ENCODE data around the gene GLP2R.

Gene GLP2R

GRCh38 chr17:9907883-9908648 lies 82.3 kb downstream of the GLP2R start:
- H3K4me1 ChIP-seq (ENCODE audit: control insufficient read depth, insufficient read depth, low read length, unreplicated experiment) = no peaks in the 10 kb centered on the region
- no peaks in the 10 kb centered on the region for H3K27me3 ChIP-seq (ENCODE audit: insufficient read depth, low read length)
- no peak overlapping the region for H2AFZ ChIP-seq (ENCODE audit: low read length, unreplicated experiment)
- no peak overlapping the region for H3K4me3 ChIP-seq (ENCODE audit: low read depth, low read length)
- no peak overlapping the region for H3K27ac ChIP-seq (ENCODE audit: low read depth, low read length)
- no peaks in the 10 kb centered on the region for H3K79me2 ChIP-seq (ENCODE audit: control insufficient read depth, insufficient read depth, low read length, unreplicated experiment)
- H3K36me3 ChIP-seq (ENCODE audit: insufficient read depth, low read length) = no peaks in the 10 kb centered on the region

- Histone ChIP-seq H3K4me1 (ENCODE audit: control insufficient read depth, insufficient read depth, low read length, unreplicated experiment) (no peaks in the 10 kb centered on the region), H3K27ac (ENCODE audit: low read depth, low read length) (no peak overlapping the region), H3K79me2 (ENCODE audit: control insufficient read depth, insufficient read depth, low read length, unreplicated experiment) (no peaks in the 10 kb centered on the region), H3K4me3 (ENCODE audit: low read depth, low read length) (no peak overlapping the region), H3K36me3 (ENCODE audit: insufficient read depth, low read length) (no peaks in the 10 kb centered on the region), H3K27me3 (ENCODE audit: insufficient read depth, low read length) (no peaks in the 10 kb centered on the region), H2AFZ (ENCODE audit: low read length, unreplicated experiment) (no peak overlapping the region)
Measured at GRCh38 chr17:9908649-9909042, 82.9 kb downstream of the GLP2R start.

GRCh38 chr17:9911089-9911488 lies 85.4 kb downstream of the GLP2R start:
- Histone ChIP-seq H3K79me2 (ENCODE audit: control insufficient read depth, insufficient read depth, low read length, unreplicated experiment) (no peaks in the 10 kb centered on the region), H3K27ac (ENCODE audit: low read depth, low read length) (no peak overlapping the region), H3K4me3 (ENCODE audit: low read depth, low read length) (no peak overlapping the region), H2AFZ (ENCODE audit: low read length, unreplicated experiment) (no peak overlapping the region), H3K36me3 (ENCODE audit: insufficient read depth, low read length) (no peaks in the 10 kb centered on the region), H3K27me3 (ENCODE audit: insufficient read depth, low read length) (no peaks in the 10 kb centered on the region), H3K4me1 (ENCODE audit: control insufficient read depth, insufficient read depth, low read length, unreplicated experiment) (no peaks in the 10 kb centered on the region)

- Histone ChIP-seq H3K27ac (ENCODE audit: low read depth, low read length) (no peak overlapping the region), H3K36me3 (ENCODE audit: insufficient read depth, low read length) (no peaks in the 10 kb centered on the region), H3K27me3 (ENCODE audit: insufficient read depth, low read length) (no peaks in the 10 kb centered on the region), H3K4me1 (ENCODE audit: control insufficient read depth, insufficient read depth, low read length, unreplicated experiment) (no peaks in the 10 kb centered on the region), H3K79me2 (ENCODE audit: control insufficient read depth, insufficient read depth, low read length, unreplicated experiment) (no peaks in the 10 kb centered on the region), H2AFZ (ENCODE audit: low read length, unreplicated experiment) (no peak overlapping the region), H3K4me3 (ENCODE audit: low read depth, low read length) (no peak overlapping the region)
Measured at GRCh38 chr17:9912121-9913099, 86.7 kb downstream of the GLP2R start.

- no peaks in the 10 kb centered on the region for H3K27me3 ChIP-seq (ENCODE audit: insufficient read depth, low read length)
- H3K36me3 ChIP-seq (ENCODE audit: insufficient read depth, low read length) = no peaks in the 10 kb centered on the region
- H3K4me1 ChIP-seq (ENCODE audit: control insufficient read depth, insufficient read depth, low read length, unreplicated experiment) = no peaks in the 10 kb centered on the region
- H3K4me3 ChIP-seq (ENCODE audit: low read depth, low read length) = no peak overlapping the region
- H3K27ac ChIP-seq (ENCODE audit: low read depth, low read length) = no peak overlapping the region
- no peaks in the 10 kb centered on the region for H3K79me2 ChIP-seq (ENCODE audit: control insufficient read depth, insufficient read depth, low read length, unreplicated experiment)
- H2AFZ ChIP-seq (ENCODE audit: low read length, unreplicated experiment) = no peak overlapping the region
Measured at GRCh38 chr17:9913476-9913875, 87.8 kb downstream of the GLP2R start.

- Histone ChIP-seq H2AFZ (ENCODE audit: low read length, unreplicated experiment) (no peak overlapping the region), H3K79me2 (ENCODE audit: control insufficient read depth, insufficient read depth, low read length, unreplicated experiment) (no peaks in the 10 kb centered on the region), H3K27me3 (ENCODE audit: insufficient read depth, low read length) (no peaks in the 10 kb centered on the region), H3K36me3 (ENCODE audit: insufficient read depth, low read length) (no peaks in the 10 kb centered on the region), H3K4me1 (ENCODE audit: control insufficient read depth, insufficient read depth, low read length, unreplicated experiment) (no peaks in the 10 kb centered on the region), H3K27ac (ENCODE audit: low read depth, low read length) (no peak overlapping the region), H3K4me3 (ENCODE audit: low read depth, low read length) (no peak overlapping the region)
Measured at GRCh38 chr17:9916108-9916507, 90.4 kb downstream of the GLP2R start.

GRCh38 chr17:9917131-9917530 lies 91.4 kb downstream of the GLP2R start:
- no peaks in the 10 kb centered on the region for H3K36me3 ChIP-seq (ENCODE audit: insufficient read depth, low read length)
- H2AFZ ChIP-seq (ENCODE audit: low read length, unreplicated experiment) = no peak overlapping the region
- no peaks in the 10 kb centered on the region for H3K27me3 ChIP-seq (ENCODE audit: insufficient read depth, low read length)
- H3K79me2 ChIP-seq (ENCODE audit: control insufficient read depth, insufficient read depth, low read length, unreplicated experiment) = no peaks in the 10 kb centered on the region
- no peak overlapping the region for H3K4me3 ChIP-seq (ENCODE audit: low read depth, low read length)
- H3K4me1 ChIP-seq (ENCODE audit: control insufficient read depth, insufficient read depth, low read length, unreplicated experiment) = no peaks in the 10 kb centered on the region
- H3K27ac ChIP-seq (ENCODE audit: low read depth, low read length) = no peak overlapping the region

GRCh38 chr17:9917801-9918200 lies 92.1 kb downstream of the GLP2R start:
- Histone ChIP-seq H2AFZ (ENCODE audit: low read length, unreplicated experiment) (no peak overlapping the region), H3K27ac (ENCODE audit: low read depth, low read length) (no peak overlapping the region), H3K79me2 (ENCODE audit: control insufficient read depth, insufficient read depth, low read length, unreplicated experiment) (no peaks in the 10 kb centered on the region), H3K4me1 (ENCODE audit: control insufficient read depth, insufficient read depth, low read length, unreplicated experiment) (no peaks in the 10 kb centered on the region), H3K27me3 (ENCODE audit: insufficient read depth, low read length) (no peaks in the 10 kb centered on the region), H3K36me3 (ENCODE audit: insufficient read depth, low read length) (no peaks in the 10 kb centered on the region), H3K4me3 (ENCODE audit: low read depth, low read length) (no peak overlapping the region)

- Histone ChIP-seq H2AFZ (ENCODE audit: low read length, unreplicated experiment) (no peak overlapping the region), H3K4me1 (ENCODE audit: control insufficient read depth, insufficient read depth, low read length, unreplicated experiment) (no peaks in the 10 kb centered on the region), H3K79me2 (ENCODE audit: control insufficient read depth, insufficient read depth, low read length, unreplicated experiment) (no peaks in the 10 kb centered on the region), H3K27me3 (ENCODE audit: insufficient read depth, low read length) (no peaks in the 10 kb centered on the region), H3K27ac (ENCODE audit: low read depth, low read length) (no peak overlapping the region), H3K36me3 (ENCODE audit: insufficient read depth, low read length) (no peaks in the 10 kb centered on the region), H3K4me3 (ENCODE audit: low read depth, low read length) (no peak overlapping the region)
Measured at GRCh38 chr17:9918352-9918751, 92.6 kb downstream of the GLP2R start.

- no peaks in the 10 kb centered on the region for H3K79me2 ChIP-seq (ENCODE audit: control insufficient read depth, insufficient read depth, low read length, unreplicated experiment)
- H3K4me1 ChIP-seq (ENCODE audit: control insufficient read depth, insufficient read depth, low read length, unreplicated experiment) = no peaks in the 10 kb centered on the region
- H2AFZ ChIP-seq (ENCODE audit: low read length, unreplicated experiment) = no peak overlapping the region
- no peak overlapping the region for H3K27ac ChIP-seq (ENCODE audit: low read depth, low read length)
- no peaks in the 10 kb centered on the region for H3K36me3 ChIP-seq (ENCODE audit: insufficient read depth, low read length)
- no peak overlapping the region for H3K4me3 ChIP-seq (ENCODE audit: low read depth, low read length)
- H3K27me3 ChIP-seq (ENCODE audit: insufficient read depth, low read length) = no peaks in the 10 kb centered on the region
Measured at GRCh38 chr17:9918804-9919352, 93.2 kb downstream of the GLP2R start.

Measured in ACC112 (cell line).